Central memory CD4-positive, alpha-beta T cell (primary cell): ENCODE measurements around the gene MGAT5.
A peak's percentile ranks its signal among the peaks of the same experiment; 100 is the strongest.
"Not testable (repeated sequence)": the region's sequence is repeated elsewhere in the genome, so short reads cannot be mapped to it uniquely, and the experiment has no call there.

Source experiments
- DNase-seq: peaks from one replicate; pipeline ENCODE4 v3.0.0; 2022

Gene MGAT5

GRCh38 chr2:134279417-134279816 lies 25.5 kb downstream of the MGAT5 start:
- no peak for DNase-seq

DNA sequence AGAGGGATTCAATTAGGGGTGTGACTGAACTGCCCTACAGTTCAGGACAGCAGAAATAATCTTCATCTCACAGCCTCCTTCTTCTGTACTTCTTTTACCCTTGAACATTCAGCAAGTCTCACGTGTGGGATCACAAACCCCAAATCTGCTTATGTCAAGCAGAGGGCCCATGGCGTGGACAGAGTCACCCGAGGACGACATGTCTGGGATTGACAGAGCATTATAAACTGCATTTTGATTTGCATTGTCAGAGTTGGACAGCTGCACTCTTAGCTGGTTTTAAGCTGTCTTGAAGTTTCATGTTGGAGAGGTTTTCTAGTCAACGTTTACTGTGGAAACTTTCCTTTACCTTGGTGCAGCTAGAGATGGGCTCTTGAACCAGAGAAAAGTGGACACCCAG lies 26.4 kb downstream of the MGAT5 start:
- DNase-seq: no peak

DNA sequence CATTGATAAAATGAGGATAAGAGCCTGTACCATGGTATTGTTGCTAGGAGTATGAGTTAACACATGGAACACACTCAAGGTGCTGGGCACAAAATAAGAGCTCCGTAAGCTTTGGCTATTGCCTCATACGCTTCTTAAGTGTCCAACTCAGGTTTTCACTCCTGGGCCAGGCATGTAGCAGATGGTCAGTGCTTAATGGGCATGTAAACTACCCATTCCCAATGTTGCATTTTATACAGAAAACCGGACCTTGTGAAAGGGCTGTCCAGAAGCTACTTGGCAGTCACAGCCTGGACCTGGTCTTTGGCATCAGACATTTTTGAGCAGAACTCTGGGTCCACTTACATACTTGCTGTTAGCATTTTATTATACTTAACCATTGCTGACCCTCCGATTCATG lies 26.9 kb downstream of the MGAT5 start:
- no peak for DNase-seq

GRCh38 chr2:134281815-134282419 lies 28.0 kb downstream of the MGAT5 start:
- no peak for DNase-seq

DNA sequence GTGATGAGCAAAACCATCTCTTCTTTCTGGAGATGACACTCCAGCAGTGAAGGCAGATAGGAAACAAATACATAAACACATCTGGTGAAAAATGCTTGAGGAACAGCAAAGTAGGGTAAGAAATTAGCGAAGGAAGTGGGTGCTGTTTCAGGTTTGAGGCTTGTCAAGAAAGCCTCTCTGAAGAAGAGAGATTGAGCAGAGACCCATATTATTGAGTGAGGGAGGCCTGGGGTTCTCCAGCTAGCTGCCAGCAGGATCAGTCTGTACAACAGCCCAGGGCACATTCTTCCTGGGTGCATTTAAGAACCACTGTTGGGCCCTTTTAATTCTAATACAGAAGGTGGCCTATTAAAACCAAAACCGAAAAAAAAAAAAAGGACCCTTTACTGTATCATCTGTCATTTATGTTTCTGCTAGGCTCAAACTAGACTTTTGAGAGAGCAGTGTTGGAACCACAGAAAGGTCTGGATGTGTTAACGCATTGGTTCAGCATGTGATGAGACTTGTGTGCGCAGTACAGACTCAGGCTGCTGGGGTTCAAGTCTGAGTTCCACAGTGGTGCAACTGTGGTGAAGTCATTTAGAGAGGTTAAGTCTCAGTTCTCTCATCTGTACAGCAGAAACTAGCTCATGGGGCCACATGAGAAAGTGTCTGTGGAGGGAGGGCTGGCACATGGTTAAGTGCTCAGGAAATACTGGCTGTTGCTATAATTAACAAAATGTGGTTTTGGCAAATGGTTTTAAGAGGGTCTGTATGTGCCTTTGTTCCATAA lies 28.9 kb downstream of the MGAT5 start:
- peak; percentile 27 for DNase-seq

- no peak for DNase-seq
These were observed 29.8 kb downstream of the MGAT5 start for GRCh38 chr2:134283661-134284060.

- no peak for DNase-seq
These were observed 30.3 kb downstream of the MGAT5 start for GRCh38 chr2:134284119-134284670.

DNA sequence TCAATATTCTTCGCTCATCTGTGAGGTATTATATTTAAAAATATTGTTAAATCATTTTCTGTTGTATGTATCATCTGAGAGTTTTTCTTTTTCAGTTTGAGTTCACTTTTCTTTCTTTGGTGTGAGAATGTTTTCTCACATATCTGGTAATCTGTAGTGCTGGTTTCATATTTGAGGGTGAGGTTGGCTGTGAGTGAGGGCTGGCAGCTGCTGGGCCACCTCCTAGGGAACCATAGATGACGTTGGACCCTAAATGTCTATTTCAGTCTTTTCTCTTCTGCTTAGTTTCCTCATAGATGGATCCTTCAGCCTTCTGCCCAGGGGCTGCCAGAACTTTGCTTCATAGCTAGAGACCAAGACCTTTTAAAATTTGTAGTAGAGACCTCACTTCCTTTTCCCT lies 33.5 kb downstream of the MGAT5 start:
- DNase-seq: no peak

GRCh38 chr2:134288814-134289213 lies 34.9 kb downstream of the MGAT5 start:
- DNase-seq: no peak

DNA sequence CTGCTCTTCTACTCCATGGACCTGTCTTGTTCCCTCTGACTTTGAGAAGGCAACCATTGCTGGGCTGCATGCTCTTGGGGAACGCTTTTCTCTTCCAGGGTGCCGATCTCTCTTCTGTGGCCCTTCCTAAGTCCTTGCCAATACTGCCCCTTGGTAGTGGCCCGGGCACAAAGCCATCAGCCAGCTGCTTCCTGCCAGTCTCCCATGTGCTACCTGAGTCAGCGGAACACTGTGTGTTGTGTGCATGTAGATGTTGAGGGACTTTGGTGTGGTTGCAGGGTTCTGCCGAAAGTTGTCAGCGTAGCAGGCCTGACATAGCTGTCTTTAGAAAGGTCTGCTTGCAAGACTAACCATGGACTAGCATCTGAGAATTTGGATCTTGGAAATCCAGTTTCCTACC lies 35.4 kb downstream of the MGAT5 start:
- peak; percentile 14 for DNase-seq

DNA sequence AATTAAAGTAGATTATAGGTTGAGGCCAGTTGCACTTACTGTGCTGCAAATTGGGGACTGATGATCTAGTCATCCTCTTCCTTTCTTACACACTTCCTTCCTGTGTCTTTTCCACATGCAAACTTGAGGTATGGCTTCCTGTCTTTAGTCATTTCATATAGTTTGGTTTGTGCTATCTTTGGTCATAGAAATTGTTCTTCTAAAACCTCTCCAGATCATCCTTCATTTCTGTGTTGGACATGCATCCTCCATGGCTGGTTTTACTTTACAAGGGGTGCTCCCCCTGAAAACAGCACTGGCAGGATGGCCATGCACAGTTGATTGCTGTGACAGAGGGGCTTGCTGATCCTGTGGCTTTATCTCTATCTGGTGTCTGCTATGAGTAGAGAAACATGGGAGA lies 36.5 kb downstream of the MGAT5 start:
- peak; percentile 25 for DNase-seq

- no peak for DNase-seq
These were observed 38.6 kb downstream of the MGAT5 start for GRCh38 chr2:134292514-134292913.

DNA sequence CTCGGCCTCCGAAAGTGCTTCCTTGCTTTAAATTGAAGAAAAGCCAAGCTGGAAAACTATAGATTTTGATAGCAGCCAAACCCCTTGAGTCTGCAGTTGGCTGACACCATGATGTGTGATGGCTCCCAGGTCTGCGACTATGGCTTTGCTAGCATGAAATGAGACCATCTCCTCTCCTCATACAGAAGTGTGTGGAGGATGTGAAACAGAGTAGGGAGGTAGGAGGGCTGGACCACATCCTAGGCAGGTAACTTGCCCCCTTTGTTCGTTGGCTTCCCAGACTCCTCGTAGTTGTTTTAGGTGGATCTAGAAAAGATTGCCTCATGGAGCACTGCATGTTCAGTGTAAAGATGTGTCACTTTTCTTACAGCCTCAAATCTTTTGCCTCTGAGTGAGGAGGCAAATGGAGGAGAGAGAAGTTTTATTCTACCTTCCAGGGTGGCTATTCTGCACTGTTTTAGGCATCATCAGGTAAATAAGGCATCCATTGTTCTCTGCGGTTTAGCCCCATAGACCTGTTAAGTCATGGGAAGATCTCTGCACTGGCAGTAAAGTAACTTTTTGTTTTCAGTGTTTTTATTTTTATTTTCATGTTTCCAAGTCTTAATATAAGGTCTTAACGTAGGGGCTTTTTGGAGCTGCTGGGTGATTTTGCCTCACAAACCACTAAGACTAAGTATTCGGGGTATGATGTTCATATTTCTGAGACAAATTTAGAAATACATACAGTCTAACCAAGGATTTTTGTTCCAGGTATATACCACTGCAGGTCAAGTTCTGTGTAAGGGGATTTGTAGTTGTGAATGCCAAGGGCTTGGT lies 40.1 kb downstream of the MGAT5 start:
- no peak for DNase-seq

- not testable (repeated sequence) for DNase-seq
These were observed 40.7 kb downstream of the MGAT5 start for GRCh38 chr2:134294598-134294997.

- no peak for DNase-seq
These were observed 41.6 kb downstream of the MGAT5 start for GRCh38 chr2:134295441-134295840.

DNA sequence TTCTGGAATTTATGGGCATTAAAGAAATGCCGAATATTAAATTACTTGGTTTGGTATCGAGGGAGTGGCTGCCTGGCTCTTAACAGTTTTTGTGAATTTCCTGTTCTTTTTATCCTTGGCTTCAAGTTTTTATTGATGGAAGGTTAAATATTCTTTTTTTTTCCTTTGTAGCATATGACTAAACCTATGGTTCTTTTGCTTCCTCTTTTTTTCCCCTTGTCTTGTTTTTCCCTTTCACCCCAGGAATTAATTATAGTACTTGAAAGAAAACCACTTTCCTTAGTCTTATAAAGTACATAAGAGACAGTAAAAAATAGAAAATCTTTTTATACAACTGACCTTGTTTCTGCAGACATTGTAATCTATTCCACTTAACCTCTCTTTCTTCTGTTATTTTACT lies 42.4 kb downstream of the MGAT5 start:
- no peak for DNase-seq

GRCh38 chr2:134299334-134299733 lies 45.5 kb downstream of the MGAT5 start:
- no peak for DNase-seq

DNA sequence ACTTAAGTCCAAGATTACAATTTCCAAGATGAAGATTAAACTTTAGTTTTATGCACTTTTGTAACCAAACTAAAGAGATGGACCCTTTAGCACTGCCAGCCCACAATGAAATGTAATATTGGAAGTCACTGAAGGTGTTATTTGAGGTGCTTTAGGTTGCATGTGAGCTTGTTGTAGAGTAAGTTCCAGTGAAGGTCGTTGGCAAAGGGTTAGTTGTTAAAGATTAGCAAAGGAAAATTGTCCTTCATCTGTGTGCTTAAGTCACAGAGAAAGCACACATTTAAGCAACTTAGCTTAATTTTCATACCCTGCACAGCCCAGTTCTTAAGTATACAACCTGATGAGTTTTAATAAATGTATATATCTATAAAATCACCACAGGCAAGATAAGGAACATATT lies 46.7 kb downstream of the MGAT5 start:
- DNase-seq: no peak

GRCh38 chr2:134301099-134301927 lies 47.4 kb downstream of the MGAT5 start:
- no peak for DNase-seq

DNA sequence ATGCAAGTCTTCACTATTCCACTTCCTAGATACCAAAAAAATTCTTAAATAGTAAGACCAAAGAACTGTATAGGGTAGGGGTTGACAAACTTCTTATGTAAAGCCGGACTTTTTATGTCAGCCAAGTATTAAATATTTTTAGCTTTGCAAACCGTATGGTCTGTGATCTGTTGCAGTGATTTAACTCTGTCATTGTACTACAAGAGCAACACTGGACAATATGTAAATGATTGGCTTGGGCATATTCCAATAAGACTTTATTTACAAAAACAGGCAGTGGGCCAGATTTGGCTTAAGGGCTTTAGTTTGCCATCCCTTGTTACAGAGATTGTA lies 48.0 kb downstream of the MGAT5 start:
- no peak for DNase-seq

DNA sequence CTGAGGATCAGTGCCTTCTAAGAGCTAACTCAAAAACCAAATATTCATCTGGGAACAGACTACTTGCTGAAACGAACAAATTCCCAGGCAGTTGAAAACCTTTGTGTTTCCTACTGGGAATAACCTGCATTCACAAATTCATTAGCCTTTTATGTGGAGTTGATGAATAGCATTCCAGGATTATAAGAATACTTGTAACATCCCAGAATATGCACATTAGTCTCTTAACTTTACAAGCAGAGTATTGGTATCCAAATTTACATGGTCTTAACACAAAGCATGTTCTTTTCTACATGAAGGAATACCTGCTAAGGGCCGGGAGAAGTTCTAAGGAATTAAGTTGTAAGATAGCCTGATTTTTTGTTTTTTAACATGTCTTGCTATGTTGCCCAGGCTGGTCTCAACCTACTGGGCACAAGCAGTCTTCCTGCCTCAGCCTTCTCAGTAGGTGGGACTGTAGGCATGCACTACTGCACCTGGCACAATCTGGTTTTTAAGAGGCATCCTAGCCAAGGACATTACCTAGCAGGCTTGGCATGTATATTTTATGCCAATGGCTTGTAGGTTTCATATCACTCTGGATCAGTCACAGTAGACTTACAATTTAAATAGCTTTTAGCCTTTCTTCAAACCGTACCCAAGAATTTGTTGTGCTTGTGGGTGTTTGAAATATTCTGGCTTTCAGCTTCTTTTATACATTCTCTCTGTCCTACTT lies 50.7 kb downstream of the MGAT5 start:
- no peak for DNase-seq

DNA sequence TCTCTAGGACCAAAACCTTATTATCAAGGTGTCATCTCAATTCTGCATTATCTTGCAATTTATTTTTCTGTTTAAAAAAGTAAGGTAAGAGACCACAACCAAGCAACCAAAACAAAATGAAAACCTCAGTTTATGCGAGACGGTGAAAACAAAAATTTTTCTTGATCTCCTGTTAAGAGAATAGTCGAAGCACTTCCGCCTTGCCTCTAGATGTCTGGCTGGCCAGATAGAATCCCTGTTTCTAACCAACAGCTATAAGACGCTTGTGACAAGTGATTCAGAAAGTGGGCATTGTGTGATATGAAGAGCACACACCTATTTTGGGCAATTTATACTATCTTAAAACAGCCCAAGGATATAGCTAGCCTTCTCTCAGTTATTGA lies 51.2 kb downstream of the MGAT5 start:
- peak; percentile 28 for DNase-seq
